Pancreas (tissue), 10 donors: ENCODE data around the gene CCNYL1. TPM values are rescaled to one million over a fixed set of nuclear protein-coding genes. Genes with fewer than 3 reads are reported as not detected.

Experiments
- ATAC-seq, 4 donors: fragments of 200-7000 bp; cut with Tn5 transposase; one replicate each; pipeline versions ENCODE4 v1.8.0 to v1.9.1; 2020; ENCODE audit warnings: mild to moderate bottlenecking in 4 of 4, moderate library complexity in 4 of 4
- DNase-seq, 6 donors: peaks; one replicate each; pipeline ENCODE4 v3.0.0-alpha.2; 2020
- FAIRE-seq: peaks from 2 replicates; lab custom pipeline; 2012; peaks lifted over from hg19 to GRCh38; lab: Jason Lieb, UNC
- H3K27ac ChIP-seq, 4 donors: fragments of 200-600 bp; sonication (generic); 1 replicate in 3 of 4; 2 replicates in 1 of 4; pipeline versions ENCODE4 v1.5.0 to v1.8.0; 2020
- H3K27me3 ChIP-seq, 4 donors: fragments of 200-600 bp; one replicate each; pipeline ENCODE4 v1.8.0; 2021
- H3K36me3 ChIP-seq, 3 donors: fragments of 200-600 bp; sonication (generic) in 1 of 3; one replicate each; pipeline versions ENCODE4 v1.5.0 to v1.8.0; 2020 to 2021
- H3K4me1 ChIP-seq, 3 donors: fragments of 200-600 bp; one replicate each; pipeline ENCODE4 v1.8.0; 2021
- H3K4me3 ChIP-seq, 4 donors: fragments of 200-600 bp; sonication (generic) in 2 of 4; one replicate each; pipeline versions ENCODE4 v1.5.0 to v1.8.0; 2020 to 2021
- H3K9me3 ChIP-seq, 4 donors: fragments of 200-600 bp; one replicate each; pipeline ENCODE4 v1.8.0; 2021
- CTCF ChIP-seq, 4 donors: fragments of 200-600 bp; sonication (generic) in 3 of 4; IDR thresholded peaks; one replicate each; pipeline versions ENCODE4 v1.5.0 to v1.8.0; 2021; ENCODE audit warnings: antibody characterized with exemption in 4 of 4
- WGBS, 2 donors: extraction: QIAGEN DNeasy Blood & Tissue Kit; methylation state at CpG; one replicate each; pipeline ENCODE4 v1.1.7; 2013; 5-methylcytosine and 5-hydroxymethylcytosine counted together
- intact Hi-C, 3 donors: fragments of 100-400 bp; cut with DNase I; formaldehyde crosslinking; loops; one replicate each; pipeline versions ENCODE4 v1.11.1 to v1.14.2; 2022
- polyA plus RNA-seq, 2 donors: library from polyadenylated mRNA; stranded (reverse); fragments of 200-250 nt; gene quantifications; one replicate each; pipeline ENCODE4 v1.2.3, GENCODE V29; 2013
- total RNA-seq, 6 donors: library from RNA; stranded (reverse); fragmentation: NEBNext Ultra II Directional in 4 of 6; extraction: Animal tissue kit (Norgen Biotek cat#: 25700) in 4 of 6; gene quantifications; one replicate each; pipeline versions ENCODE4 v1.2.1 to v1.2.4, GENCODE V29; 2021 to 2023
- donor health status: healthy with polysubstance abuse.
- donor health status: DM: no; HTN: no; CAD: no; lungs with moderate emphysema.
- donor health status: DM: no; HTN: no; CAD: no.
- donor health status: control.
- donor health status: control.
- donor health status: Bipolar disorder and iron deficiency.
- donor health status: DM: yes; HTN: yes; CAD: no.
- donor health status: DM: no; HTN: no; CAD: no.
- donor health status: DM: no; HTN: no; CAD: no.
- donor health status: DM: yes; HTN: yes; CAD: no.

CCNYL1 gene
- total and polyA plus RNA-seq, 8 donors: 5.2 to 12.4 (median 10.7) TPM

- H3K27me3 ChIP-seq: no peaks in the 10 kb centered on the region
- FAIRE-seq (no peak), DNase-seq (peak in 4 of 6 donors; percentile 45 to 71 (median 48)), ATAC-seq (peak; percentile 73 to 86 (median 85))
- H3K36me3 ChIP-seq: peaks cover 0 to 7% (median 0%) of the 10 kb centered on the region in 3 donors
- H3K9me3 ChIP-seq: no peaks in the 10 kb centered on the region
- no peak overlapping the region for H3K4me3 ChIP-seq
- H3K27ac ChIP-seq: no peak overlapping the region
- peaks cover 20 to 32% (median 24%) of the 10 kb centered on the region in 3 donors for H3K4me1 ChIP-seq
- intact Hi-C loops: loop anchor here in 2 of 3 donors (10.0 kb wide), 3 partner anchors 229 to 299 kb away; no protein-coding TSS in a partner anchor
- 29 to 33% methylated on average over 1 of the region's 1 CpG for WGBS, 2 donors
- peak; percentile 58 to 85 (median 68) for TF ChIP-seq CTCF (IDR thresholded peaks at IDR 0.05)
Measured at GRCh38 chr2:207746131-207746530, 34.7 kb downstream of the CCNYL1 start.

GRCh38 chr2:207747653-207748560 is 36.5 kb downstream of the CCNYL1 start:
- Histone ChIP-seq H3K4me1 (peaks cover 20 to 32% (median 24%) of the 10 kb centered on the region in 3 donors), H3K36me3 (peaks cover 0 to 3% (median 0%) of the 10 kb centered on the region in 3 donors), H3K9me3 (no peaks in the 10 kb centered on the region), H3K4me3 (no peak overlapping the region), H3K27me3 (no peaks in the 10 kb centered on the region), H3K27ac (peak overlapping the region in 2 of 4 donors; percentile 27 to 72)
- no peak for TF ChIP-seq CTCF (IDR thresholded peaks at IDR 0.05)
- intact Hi-C loops: loop anchor here in 2 of 3 donors (10.0 kb wide), 3 partner anchors 227 to 297 kb away; no protein-coding TSS in a partner anchor
- peak; percentile 59 to 75 (median 68) for ATAC-seq
- peak in 3 of 6 donors; percentile 43 to 55 (median 49) for DNase-seq
- no peak for FAIRE-seq
- 60 to 68% methylated on average over 15 of the region's 15 CpGs for WGBS, 2 donors

- ATAC-seq (peak in 1 of 4 donors; percentile 12), DNase-seq (no peak), FAIRE-seq (no peak)
- Histone ChIP-seq H3K27me3 (no peaks in the 10 kb centered on the region), H3K36me3 (peaks cover 0 to 3% (median 0%) of the 10 kb centered on the region in 3 donors), H3K4me1 (peaks cover 20 to 32% (median 24%) of the 10 kb centered on the region in 3 donors), H3K9me3 (no peaks in the 10 kb centered on the region), H3K4me3 (no peak overlapping the region), H3K27ac (no peak overlapping the region)
- intact Hi-C loops: loop anchor here in 2 of 3 donors (10.0 kb wide), 3 partner anchors 226 to 296 kb away; no protein-coding TSS in a partner anchor
- TF ChIP-seq CTCF (IDR thresholded peaks at IDR 0.05): no peak
Measured at GRCh38 chr2:207748993-207749392, 37.6 kb downstream of the CCNYL1 start.

GRCh38 chr2:207749873-207750272 is 38.4 kb downstream of the CCNYL1 start:
- 16 to 22% methylated on average over 2 of the region's 2 CpGs for WGBS, 2 donors
- FAIRE-seq: no peak
- peak in 1 of 4 donors; percentile 23 for ATAC-seq
- Histone ChIP-seq H3K4me1 (peaks cover 20 to 32% (median 24%) of the 10 kb centered on the region in 3 donors), H3K9me3 (no peaks in the 10 kb centered on the region), H3K4me3 (no peak overlapping the region), H3K36me3 (peaks cover 0 to 8% (median 0%) of the 10 kb centered on the region in 3 donors), H3K27me3 (no peaks in the 10 kb centered on the region), H3K27ac (no peak overlapping the region)
- intact Hi-C loops: loop anchor here in 2 of 3 donors (10.0 kb wide), 3 partner anchors 225 to 295 kb away; no protein-coding TSS in a partner anchor
- TF ChIP-seq CTCF (IDR thresholded peaks at IDR 0.05): no peak
- no peak for DNase-seq
